Measurements from ENCODE around the gene XRCC3. TPM values are rescaled to one million over a fixed set of nuclear protein-coding genes. Genes with fewer than 3 reads are reported as not detected.
A peak's percentile ranks its signal among the peaks of the same experiment; 100 is the strongest.

Gene XRCC3
- total and polyA plus RNA-seq, 2 donors: 5.4 to 10.6 TPM

- Histone ChIP-seq H3K36me3 (ENCODE audit: insufficient read depth) (no peaks in the 10 kb centered on the region), H3K4me1 (ENCODE audit: insufficient read depth) (no peaks in the 10 kb centered on the region), H3K27ac (ENCODE audit: low read depth) (no peak overlapping the region), H3K4me3 (ENCODE audit: low read depth, low read length) (no peak overlapping the region)
- WGBS: 88% methylated on average over 5 of the region's 5 CpGs
- no peak for DNase-seq (ENCODE audit: extremely low spot score)
These were observed 13.2 kb downstream of the XRCC3 start for GRCh38 chr14:103702095-103702494.

GRCh38 chr14:103700753-103701490 is 14.3 kb downstream of the XRCC3 start:
- Histone ChIP-seq H3K4me3 (ENCODE audit: low read depth, low read length) (no peak overlapping the region), H3K36me3 (ENCODE audit: insufficient read depth) (no peaks in the 10 kb centered on the region), H3K27ac (ENCODE audit: low read depth) (no peak overlapping the region), H3K4me1 (ENCODE audit: insufficient read depth) (no peaks in the 10 kb centered on the region)
- 88% methylated on average over 21 of the region's 21 CpGs for WGBS
- DNase-seq (ENCODE audit: extremely low spot score): no peak

DNA sequence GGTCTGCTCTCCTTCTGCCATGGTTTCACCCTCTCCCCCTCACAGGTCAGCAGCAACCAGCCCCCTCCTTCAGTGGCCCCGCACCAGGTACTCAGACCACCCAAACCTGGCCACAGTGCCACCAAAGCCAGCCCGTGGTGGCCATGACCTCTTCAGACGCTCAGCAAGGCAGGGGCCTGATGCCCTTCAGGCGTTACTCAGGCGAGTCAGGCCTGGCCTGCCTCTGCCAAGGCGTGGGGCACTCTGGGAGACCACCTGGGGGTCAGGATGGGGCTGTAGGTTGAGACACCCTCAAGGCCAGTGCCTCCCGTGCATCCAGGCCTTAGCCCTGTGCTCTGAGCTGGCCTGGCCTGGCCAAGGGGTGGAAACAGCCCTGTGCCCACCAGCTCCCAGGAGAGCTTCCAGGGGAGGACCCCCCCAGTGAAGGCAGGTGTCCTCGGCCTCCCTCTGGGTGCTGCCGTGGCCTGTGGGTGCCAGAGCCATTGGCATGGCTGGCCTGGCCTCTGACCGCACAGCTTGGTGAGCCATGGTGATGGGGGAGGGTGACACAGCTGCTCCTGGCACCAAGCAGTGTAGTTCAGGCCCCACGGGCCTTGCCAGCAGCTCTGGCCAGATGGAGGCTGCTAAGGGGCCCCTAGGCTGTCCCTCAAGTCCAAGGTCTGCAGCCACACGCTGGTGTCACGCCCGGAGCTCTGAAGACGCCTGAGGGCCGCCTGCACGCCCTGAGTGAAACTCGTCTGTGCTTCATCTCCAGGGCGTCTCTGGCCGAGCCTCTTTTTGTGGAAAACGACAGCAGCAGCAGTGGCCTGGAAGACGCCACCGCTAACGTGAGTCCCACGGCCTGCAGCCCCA is 15.1 kb downstream of the XRCC3 start:
- no peak for DNase-seq (ENCODE audit: extremely low spot score)
- H3K36me3 ChIP-seq (ENCODE audit: insufficient read depth): no peaks in the 10 kb centered on the region
- no peak overlapping the region for H3K27ac ChIP-seq (ENCODE audit: low read depth)
- 90% methylated on average over 25 of the region's 25 CpGs for WGBS
- no peak overlapping the region for H3K4me3 ChIP-seq (ENCODE audit: low read depth, low read length)
- no peaks in the 10 kb centered on the region for H3K4me1 ChIP-seq (ENCODE audit: insufficient read depth)

DNA sequence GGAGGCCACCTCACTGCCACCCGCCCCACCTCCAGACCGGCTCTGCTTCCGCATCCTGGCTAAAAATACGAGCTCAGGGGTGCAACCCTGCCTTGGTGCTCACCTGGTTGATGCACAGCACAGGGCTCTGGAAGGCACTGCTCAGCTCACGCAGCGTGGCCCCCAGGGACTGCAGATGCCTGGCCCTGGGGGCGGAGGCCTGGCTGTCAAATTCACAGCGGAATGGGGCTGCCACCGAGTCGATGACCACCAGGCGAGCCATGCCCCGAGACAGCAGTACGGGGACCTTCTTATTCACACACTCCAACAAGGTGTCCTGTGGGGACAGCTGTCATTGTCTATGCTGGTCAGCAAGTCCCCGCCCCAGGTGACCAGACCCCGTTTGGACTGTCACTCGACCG is 16.0 kb downstream of the XRCC3 start:
- Histone ChIP-seq H3K4me1 (ENCODE audit: insufficient read depth) (no peaks in the 10 kb centered on the region), H3K27ac (ENCODE audit: low read depth) (no peak overlapping the region), H3K4me3 (ENCODE audit: low read depth, low read length) (no peak overlapping the region), H3K36me3 (ENCODE audit: insufficient read depth) (no peaks in the 10 kb centered on the region)
- WGBS: 93% methylated on average over 17 of the region's 17 CpGs
- DNase-seq (ENCODE audit: extremely low spot score): no peak

- Histone ChIP-seq H3K4me1 (ENCODE audit: insufficient read depth) (no peaks in the 10 kb centered on the region), H3K27ac (ENCODE audit: low read depth) (peak overlapping the region; percentile 79), H3K36me3 (ENCODE audit: insufficient read depth) (no peaks in the 10 kb centered on the region), H3K4me3 (ENCODE audit: low read depth, low read length) (no peak overlapping the region)
- WGBS: 84% methylated on average over 33 of the region's 33 CpGs
- DNase-seq (ENCODE audit: extremely low spot score): no peak
These were observed 16.6 kb downstream of the XRCC3 start for GRCh38 chr14:103698380-103699260.

DNA sequence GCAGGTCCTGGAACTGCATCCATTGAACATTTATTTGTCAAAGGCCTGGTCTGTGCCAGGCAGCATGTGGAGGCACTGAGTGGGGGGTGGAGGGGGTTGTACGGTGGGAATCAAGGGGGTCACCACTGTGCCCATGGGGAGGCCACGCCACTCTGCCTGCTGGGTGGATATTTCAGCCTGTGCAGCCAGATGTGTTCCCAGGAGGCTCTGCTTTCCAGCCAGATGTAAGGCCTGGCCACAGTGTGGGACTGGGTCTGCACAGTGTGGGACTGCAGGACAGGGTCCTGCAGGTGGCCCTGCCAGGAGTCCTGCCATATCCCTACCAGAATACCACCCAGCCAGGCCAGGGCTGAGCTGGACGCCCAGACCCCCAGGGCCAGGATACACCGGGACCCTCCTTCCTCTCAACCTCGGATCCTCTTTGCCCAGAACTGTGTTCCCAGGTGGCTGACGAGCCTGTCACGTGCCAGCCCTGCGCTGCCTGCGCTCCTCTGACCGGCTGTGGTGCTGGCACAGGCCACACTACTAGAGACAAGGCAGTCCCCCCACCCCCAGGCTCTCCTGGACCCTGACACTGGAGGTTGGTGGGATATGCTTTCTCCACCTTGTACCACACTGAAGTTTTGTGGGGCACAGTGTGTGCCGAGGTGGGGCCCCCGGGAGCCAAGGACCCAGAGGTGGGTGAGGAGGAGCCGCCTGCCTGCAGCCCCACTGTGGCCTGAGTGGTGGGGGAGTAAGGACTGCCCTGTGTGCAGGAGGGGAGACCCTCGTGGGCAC is 17.5 kb downstream of the XRCC3 start:
- 80% methylated on average over 14 of the region's 14 CpGs for WGBS
- no peak overlapping the region for H3K27ac ChIP-seq (ENCODE audit: low read depth)
- DNase-seq (ENCODE audit: extremely low spot score): no peak
- no peak overlapping the region for H3K4me3 ChIP-seq (ENCODE audit: low read depth, low read length)
- H3K36me3 ChIP-seq (ENCODE audit: insufficient read depth): no peaks in the 10 kb centered on the region
- H3K4me1 ChIP-seq (ENCODE audit: insufficient read depth): no peaks in the 10 kb centered on the region

DNA sequence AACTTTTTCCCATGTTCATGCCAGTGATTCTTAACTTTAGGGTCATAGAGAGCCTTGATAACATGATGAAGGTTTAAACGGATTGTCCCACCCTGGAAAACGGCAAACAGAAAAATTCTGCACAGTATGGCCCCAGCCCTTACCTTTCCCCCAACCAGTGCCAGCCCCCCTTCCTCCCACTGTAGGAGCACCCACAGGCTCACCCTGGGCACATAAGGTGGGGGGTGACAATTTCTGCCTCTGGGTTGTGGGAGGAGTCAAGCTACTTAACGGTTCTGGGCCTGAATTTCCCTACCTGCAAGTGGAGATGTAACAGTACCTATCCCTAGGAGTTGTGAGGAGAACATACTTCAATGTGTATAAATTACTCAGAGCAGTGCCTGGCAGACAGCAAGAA is 18.0 kb downstream of the XRCC3 start:
- no peaks in the 10 kb centered on the region for H3K36me3 ChIP-seq (ENCODE audit: insufficient read depth)
- H3K4me3 ChIP-seq (ENCODE audit: low read depth, low read length): no peak overlapping the region
- H3K4me1 ChIP-seq (ENCODE audit: insufficient read depth): no peaks in the 10 kb centered on the region
- no peak for DNase-seq (ENCODE audit: extremely low spot score)
- 12% methylated on average over 3 of the region's 3 CpGs for WGBS
- no peak overlapping the region for H3K27ac ChIP-seq (ENCODE audit: low read depth)

DNA sequence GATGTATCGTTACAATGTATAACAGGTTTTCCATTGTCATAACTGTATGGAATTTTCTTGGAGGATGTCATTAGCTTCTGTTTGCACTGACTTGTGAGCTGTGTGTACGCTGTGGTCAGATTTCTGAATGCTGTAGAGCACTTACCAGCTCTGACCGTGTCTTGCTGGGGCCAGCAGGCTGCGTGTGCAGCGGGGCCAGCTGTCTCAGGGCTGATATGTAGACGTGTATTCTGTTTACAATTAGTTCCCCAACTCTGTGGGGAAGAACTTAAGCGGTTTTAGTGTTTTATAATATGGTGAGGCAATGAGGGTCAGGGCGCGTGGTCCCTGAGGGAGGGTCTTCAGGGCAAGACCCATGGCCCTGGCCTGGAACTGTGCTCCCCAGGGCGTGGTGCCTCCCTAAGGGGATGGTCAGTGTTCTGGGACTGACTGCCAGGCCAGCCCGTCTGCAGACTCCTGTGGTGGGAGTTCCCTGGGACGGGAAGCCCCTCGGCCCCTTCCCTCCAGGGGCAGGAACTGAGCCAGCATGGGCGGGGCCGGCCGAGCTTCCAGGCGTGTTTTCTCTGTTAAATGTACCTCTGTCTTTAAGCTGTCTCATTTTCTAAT is 18.7 kb downstream of the XRCC3 start:
- H3K36me3 ChIP-seq (ENCODE audit: insufficient read depth): no peaks in the 10 kb centered on the region
- no peak for DNase-seq (ENCODE audit: extremely low spot score)
- no peak overlapping the region for H3K4me3 ChIP-seq (ENCODE audit: low read depth, low read length)
- 15% methylated on average over 17 of the region's 17 CpGs for WGBS
- no peaks in the 10 kb centered on the region for H3K4me1 ChIP-seq (ENCODE audit: insufficient read depth)
- H3K27ac ChIP-seq (ENCODE audit: low read depth): peak overlapping the region; percentile 46

DNA sequence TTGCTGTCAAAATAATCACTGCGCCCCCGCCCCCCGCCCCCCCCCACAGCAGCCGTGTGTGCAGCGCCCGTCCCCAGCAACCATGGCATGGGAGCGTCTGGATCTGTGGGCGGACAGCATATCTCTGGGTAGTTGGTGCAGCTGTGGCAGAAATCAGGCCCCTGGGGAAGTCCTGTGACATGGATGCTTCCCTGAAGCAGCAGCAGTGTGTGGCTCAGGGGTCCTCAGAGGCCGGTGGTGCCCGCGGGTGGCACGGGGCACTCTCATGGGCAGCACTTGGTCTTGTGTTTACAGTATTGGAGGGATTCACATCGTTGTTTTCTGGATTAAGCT is 19.2 kb downstream of the XRCC3 start:
- DNase-seq (ENCODE audit: extremely low spot score): no peak
- Histone ChIP-seq H3K27ac (ENCODE audit: low read depth) (no peak overlapping the region), H3K36me3 (ENCODE audit: insufficient read depth) (no peaks in the 10 kb centered on the region), H3K4me1 (ENCODE audit: insufficient read depth) (no peaks in the 10 kb centered on the region), H3K4me3 (ENCODE audit: low read depth, low read length) (no peak overlapping the region)
- 27% methylated on average over 13 of the region's 13 CpGs for WGBS

DNA sequence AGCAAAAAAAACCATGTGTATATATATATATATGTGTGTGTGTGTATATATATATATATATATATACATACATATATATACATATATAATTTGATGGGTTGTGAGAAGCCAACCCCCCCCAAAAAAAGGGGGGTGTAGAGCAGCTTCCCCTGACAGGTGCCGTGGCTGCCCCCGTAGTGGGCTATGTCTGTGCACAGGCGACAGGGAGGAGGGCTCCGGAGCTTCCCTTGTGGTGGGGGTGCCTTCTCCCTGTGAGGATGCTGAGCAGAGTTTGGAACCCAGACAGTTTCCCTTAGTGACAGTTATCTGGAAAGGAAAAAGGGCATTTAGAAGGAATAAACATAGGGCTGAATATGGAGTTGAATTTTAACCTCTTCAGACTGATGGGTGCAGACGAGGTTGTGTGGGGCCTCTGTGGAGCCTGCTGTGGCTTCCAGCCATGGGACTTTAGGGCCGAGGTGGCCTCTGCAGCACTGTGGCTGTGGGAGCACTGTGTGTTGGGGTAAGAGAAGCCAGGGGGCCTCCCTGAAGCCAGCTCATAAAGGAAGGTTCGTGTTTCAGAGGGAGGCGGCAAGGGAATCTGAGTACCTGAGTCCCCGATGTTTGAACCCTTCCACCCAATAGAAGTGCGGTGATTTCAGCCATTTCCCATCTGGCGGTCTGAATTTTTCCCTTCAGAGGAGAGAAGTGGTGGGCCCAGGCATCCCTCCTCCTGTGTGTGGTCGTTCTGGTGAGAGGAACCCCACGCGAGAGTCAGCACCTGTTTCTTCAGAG is 19.8 kb downstream of the XRCC3 start:
- Histone ChIP-seq H3K4me3 (ENCODE audit: low read depth, low read length) (no peak overlapping the region), H3K36me3 (ENCODE audit: insufficient read depth) (no peaks in the 10 kb centered on the region), H3K27ac (ENCODE audit: low read depth) (peak overlapping the region; percentile 30), H3K4me1 (ENCODE audit: insufficient read depth) (no peaks in the 10 kb centered on the region)
- no peak for DNase-seq (ENCODE audit: extremely low spot score)
- 46% methylated on average over 14 of the region's 14 CpGs for WGBS

DNA sequence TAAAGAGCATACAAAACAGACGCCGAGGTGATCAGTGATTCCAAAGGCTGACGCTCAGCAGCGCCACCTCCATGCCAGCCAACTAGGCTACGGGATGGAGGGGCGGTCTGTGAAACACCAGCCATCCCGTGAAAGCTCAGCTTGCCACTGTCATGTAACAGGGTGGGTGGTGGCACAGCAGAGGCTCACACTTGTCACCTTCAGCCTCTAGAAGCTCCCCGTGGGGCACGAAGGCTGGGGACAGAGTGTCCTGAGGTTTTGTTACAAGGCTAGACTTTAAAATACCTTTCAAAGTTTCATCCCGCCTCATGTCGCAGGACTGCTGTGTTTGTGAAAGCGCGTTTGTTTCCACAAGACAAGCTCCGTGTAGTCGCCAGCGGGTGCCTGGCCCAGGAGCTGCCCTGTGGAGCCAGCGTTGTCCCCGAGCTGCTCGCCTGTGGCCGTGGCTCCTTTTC is 20.7 kb downstream of the XRCC3 start:
- no peaks in the 10 kb centered on the region for H3K36me3 ChIP-seq (ENCODE audit: insufficient read depth)
- WGBS: 90% methylated on average over 20 of the region's 20 CpGs
- no peak for DNase-seq (ENCODE audit: extremely low spot score)
- H3K4me3 ChIP-seq (ENCODE audit: low read depth, low read length): no peak overlapping the region
- no peak overlapping the region for H3K27ac ChIP-seq (ENCODE audit: low read depth)
- no peaks in the 10 kb centered on the region for H3K4me1 ChIP-seq (ENCODE audit: insufficient read depth)

DNA sequence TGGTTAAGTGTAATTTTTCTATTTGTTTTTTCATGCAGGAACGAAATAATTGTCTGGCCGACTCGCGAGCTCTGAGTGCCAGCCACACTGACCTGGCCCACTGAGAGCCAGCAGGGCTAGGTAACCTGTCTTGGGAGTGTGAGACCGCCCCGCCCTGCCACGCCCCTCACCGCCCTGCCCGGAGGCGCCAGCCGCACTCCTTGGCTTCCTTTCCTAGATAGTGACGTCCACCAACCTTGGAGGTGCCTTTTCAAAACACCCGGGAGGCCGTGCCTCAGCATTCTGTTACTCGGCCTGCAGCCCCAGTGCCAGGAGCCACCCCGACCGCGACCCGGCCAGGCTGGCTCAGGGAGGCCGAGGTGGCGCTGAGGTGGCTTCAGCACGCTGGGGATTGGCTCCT is 21.7 kb downstream of the XRCC3 start:
- Histone ChIP-seq H3K36me3 (ENCODE audit: insufficient read depth) (no peaks in the 10 kb centered on the region), H3K4me1 (ENCODE audit: insufficient read depth) (no peaks in the 10 kb centered on the region), H3K4me3 (ENCODE audit: low read depth, low read length) (no peak overlapping the region), H3K27ac (ENCODE audit: low read depth) (no peak overlapping the region)
- DNase-seq (ENCODE audit: extremely low spot score): no peak
- 88% methylated on average over 22 of the region's 22 CpGs for WGBS
